GM23338 (cell line): Measurements from ENCODE around the gene WDR38. TPM values are rescaled to one million over a fixed set of nuclear protein-coding genes. Genes with fewer than 3 reads are reported as not detected.

Experiments used
- ATAC-seq: fragments of 200-7000 bp; cut with Tn5 transposase; 3 replicates; pipeline ENCODE4 v1.9.1; 2020
- DNase-seq: peaks from one replicate; pipeline ENCODE4 v3.0.0-alpha.2; 2015; ENCODE audit warnings: low spot score
- H2AFZ ChIP-seq: fragments of 200-600 bp; sonication (generic); 2 replicates; pipeline ENCODE4 v1.8.0; 2016; ENCODE audit warnings: antibody characterized with exemption, mild to moderate bottlenecking, moderate library complexity
- H3F3A ChIP-seq: fragments of 200-600 bp; sonication (generic); replicated peaks from 2 replicates; pipeline ENCODE4 v1.8.0; 2017; ENCODE audit warnings: antibody characterized with exemption, mixed run types, low read depth
- H3K27ac ChIP-seq: fragments of 200-600 bp; sonication (generic); 2 replicates; pipeline ENCODE4 v1.6.1; 2016; ENCODE audit warnings: low read depth
- H3K27me3 ChIP-seq: fragments of 200-600 bp; sonication (generic); 2 replicates; pipeline ENCODE4 v1.8.0; 2016; ENCODE audit warnings: mild to moderate bottlenecking, mixed run types, moderate library complexity; ENCODE audit not compliant: insufficient read depth
- H3K36me3 ChIP-seq: fragments of 200-600 bp; sonication (generic); 2 replicates; pipeline ENCODE4 v1.8.0; 2016; ENCODE audit warnings: mild to moderate bottlenecking; ENCODE audit not compliant: insufficient read depth
- H3K4me1 ChIP-seq: fragments of 200-600 bp; sonication (generic); 2 replicates; pipeline ENCODE4 v1.8.0; 2016; ENCODE audit warnings: mild to moderate bottlenecking, moderate library complexity; ENCODE audit not compliant: insufficient read depth
- H3K4me2 ChIP-seq: fragments of 200-600 bp; sonication (generic); 2 replicates; pipeline ENCODE4 v1.7.1; 2017; ENCODE audit warnings: mixed run types
- H3K4me3 ChIP-seq: fragments of 200-600 bp; sonication (generic); 2 replicates; pipeline ENCODE4 v1.6.1; 2016; ENCODE audit warnings: mixed run types
- H3K79me2 ChIP-seq: fragments of 200-600 bp; sonication (generic); replicated peaks from 2 replicates; pipeline ENCODE4 v1.8.0; 2017; ENCODE audit warnings: mild to moderate bottlenecking; ENCODE audit not compliant: insufficient read depth
- H3K9me2 ChIP-seq: fragments of 200-600 bp; sonication (generic); 2 replicates; pipeline ENCODE4 v1.8.0; 2017; ENCODE audit not compliant: insufficient read depth
- H4K20me1 ChIP-seq: fragments of 200-600 bp; sonication (generic); replicated peaks from 2 replicates; pipeline ENCODE4 v1.8.0; 2017; ENCODE audit warnings: mild to moderate bottlenecking; ENCODE audit not compliant: insufficient read depth
- H3K27ac Mint-ChIP-seq: 2 replicates; pipeline ENCODE4 v1.8.0; 2020; ENCODE audit warnings: inconsistent platforms, mild to moderate bottlenecking, moderate library complexity, mixed read lengths
- H3K27me3 Mint-ChIP-seq: 3 replicates; pipeline ENCODE4 v1.8.0; 2022; ENCODE audit warnings: low read depth, mild to moderate bottlenecking, moderate library complexity, mixed read lengths, inconsistent platforms; ENCODE audit not compliant: insufficient read depth, poor library complexity
- H3K36me3 Mint-ChIP-seq: 3 replicates; pipeline ENCODE4 v1.8.0; 2021; ENCODE audit warnings: low read depth, mild to moderate bottlenecking, inconsistent platforms, moderate library complexity, mixed read lengths
- H3K4me1 Mint-ChIP-seq: 3 replicates; pipeline ENCODE4 v1.8.0; 2020; ENCODE audit warnings: mild to moderate bottlenecking, inconsistent platforms, mixed read lengths
- H3K4me3 Mint-ChIP-seq: 3 replicates; pipeline ENCODE4 v1.8.0; 2021; ENCODE audit warnings: moderate library complexity, mild to moderate bottlenecking, inconsistent platforms, mixed read lengths
- H3K9me3 Mint-ChIP-seq: 3 replicates; pipeline ENCODE4 v1.8.0; 2020; ENCODE audit warnings: moderate library complexity, mild to moderate bottlenecking, inconsistent platforms, mixed read lengths
- ETS1 ChIP-seq: IDR thresholded peaks from 2 replicates; pipeline ENCODE4 v1.6.1; 2016; ENCODE audit warnings: antibody characterized with exemption
- EZH2 ChIP-seq: fragments of 200-600 bp; sonication (generic); IDR thresholded peaks from one replicate; pipeline ENCODE4 v1.8.0; 2017; ENCODE audit warnings: antibody characterized with exemption, mild to moderate bottlenecking, low read depth; ENCODE audit not compliant: unreplicated experiment
- NANOG ChIP-seq: IDR thresholded peaks from 2 replicates; pipeline ENCODE4 v1.6.1; 2016; ENCODE audit warnings: antibody characterized with exemption, borderline replicate concordance
- POLR2AphosphoS5 ChIP-seq: IDR thresholded peaks from 2 replicates; pipeline ENCODE4 v1.6.1; 2016; ENCODE audit warnings: antibody characterized with exemption, low read depth
- STAT1 ChIP-seq: IDR thresholded peaks from one replicate; pipeline ENCODE4 v1.6.1; 2016; ENCODE audit warnings: antibody characterized with exemption; ENCODE audit not compliant: unreplicated experiment
- ZNF462 ChIP-seq: fragments of 250-450 bp; sonication (Bioruptor Pico); IDR thresholded peaks from 2 replicates; pipeline ENCODE4 v1.5.0; 2020; ENCODE audit warnings: mild to moderate bottlenecking, moderate library complexity
- long read RNA-seq: library from polyadenylated mRNA; unstranded; transcript quantifications from one replicate; pipeline ENCODE4 v2.0.0, GENCODE V29; 2020; ENCODE audit not compliant: unreplicated experiment
- polyA plus RNA-seq: library from polyadenylated mRNA; unstranded; fragments of >200 nt; fragmentation: Nextera tagmentation; extraction: Ambion mirVana; gene quantifications from 2 replicates; pipeline ENCODE4 v1.2.1, GENCODE V29; 2016
- total RNA-seq: library from RNA; depleted of rRNA; stranded (reverse); fragments of >200 nt; shearing (Covaris generic); gene quantifications from 2 replicates; pipeline ENCODE4 v1.2.3, GENCODE V29; 2014; rRNA removed
- TF ChIP-seq, protein P1 (sequence below), 2 experiments: fragments of 200-600 bp in 1 of 2; sonication (generic) in 1 of 2; conservative IDR thresholded peaks; 2 replicates each; pipeline versions ENCODE4 v1.5.1 to v1.6.1; 2016 to 2017; ENCODE audit warnings: antibody characterized with exemption in 2 of 2, low read depth in 2 of 2, mild to moderate bottlenecking in 2 of 2, moderate library complexity in 1 of 2

The WDR38 gene, protein sequence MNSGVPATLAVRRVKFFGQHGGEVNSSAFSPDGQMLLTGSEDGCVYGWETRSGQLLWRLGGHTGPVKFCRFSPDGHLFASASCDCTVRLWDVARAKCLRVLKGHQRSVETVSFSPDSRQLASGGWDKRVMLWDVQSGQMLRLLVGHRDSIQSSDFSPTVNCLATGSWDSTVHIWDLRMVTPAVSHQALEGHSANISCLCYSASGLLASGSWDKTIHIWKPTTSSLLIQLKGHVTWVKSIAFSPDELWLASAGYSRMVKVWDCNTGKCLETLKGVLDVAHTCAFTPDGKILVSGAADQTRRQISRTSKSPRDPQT
- total RNA-seq (not detected in 2 replicates), polyA plus RNA-seq (not detected in 2 replicates)
- long read RNA-seq: 0 reads

GRCh38 chr9:124852829-124853531, at the start of gene WDR38:
Gene WDR38 (plus strand): TSS chr9:124853460. CDS start chr9:124853532, 72 bp downstream.
- H3K36me3 Mint-ChIP-seq: peaks cover 14% of the 10 kb centered on the region
- Histone ChIP-seq H3K79me2 (no peaks in the 10 kb centered on the region), H3K4me3 (peak within 1 kb of the TSS; percentile 59), H3K27me3 (no peaks in the 10 kb centered on the region), H3F3A (peaks cover 25% of the 10 kb centered on the region), H3K4me1 (peaks cover 3% of the 10 kb centered on the region; the same call in 1 of the 2 replicates), H3K36me3 (peaks cover 3% of the 10 kb centered on the region; the same call in 1 of the 2 replicates), H4K20me1 (0 out of 2 replicates have a peak, but pooled peaks cover 6% of the 10 kb centered on the region), H3K27ac (no peak within 1 kb of the TSS), H3K9me2 (no peaks in the 10 kb centered on the region), H2AFZ (peak within 1 kb of the TSS; percentile 95), H3K4me2 (peak within 1 kb of the TSS; percentile 76)
- H3K4me1 Mint-ChIP-seq: peaks cover 13% of the 10 kb centered on the region
- peaks cover 17% of the 10 kb centered on the region for H3K27me3 Mint-ChIP-seq
- peaks cover 3% of the 10 kb centered on the region; the same call in 1 of the 3 replicates for H3K9me3 Mint-ChIP-seq
- H3K27ac Mint-ChIP-seq: no peak within 1 kb of the TSS
- ATAC-seq: peak; percentile 71
- TF ChIP-seq POLR2AphosphoS5: no peak
- TF ChIP-seq, protein P1, sequence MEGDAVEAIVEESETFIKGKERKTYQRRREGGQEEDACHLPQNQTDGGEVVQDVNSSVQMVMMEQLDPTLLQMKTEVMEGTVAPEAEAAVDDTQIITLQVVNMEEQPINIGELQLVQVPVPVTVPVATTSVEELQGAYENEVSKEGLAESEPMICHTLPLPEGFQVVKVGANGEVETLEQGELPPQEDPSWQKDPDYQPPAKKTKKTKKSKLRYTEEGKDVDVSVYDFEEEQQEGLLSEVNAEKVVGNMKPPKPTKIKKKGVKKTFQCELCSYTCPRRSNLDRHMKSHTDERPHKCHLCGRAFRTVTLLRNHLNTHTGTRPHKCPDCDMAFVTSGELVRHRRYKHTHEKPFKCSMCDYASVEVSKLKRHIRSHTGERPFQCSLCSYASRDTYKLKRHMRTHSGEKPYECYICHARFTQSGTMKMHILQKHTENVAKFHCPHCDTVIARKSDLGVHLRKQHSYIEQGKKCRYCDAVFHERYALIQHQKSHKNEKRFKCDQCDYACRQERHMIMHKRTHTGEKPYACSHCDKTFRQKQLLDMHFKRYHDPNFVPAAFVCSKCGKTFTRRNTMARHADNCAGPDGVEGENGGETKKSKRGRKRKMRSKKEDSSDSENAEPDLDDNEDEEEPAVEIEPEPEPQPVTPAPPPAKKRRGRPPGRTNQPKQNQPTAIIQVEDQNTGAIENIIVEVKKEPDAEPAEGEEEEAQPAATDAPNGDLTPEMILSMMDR (conservative IDR thresholded peaks at IDR 0.05; ENCODE audit: low read depth in 2 of 2): peak; percentile 92 to 98
- peak within 1 kb of the TSS; percentile 73 for H3K4me3 Mint-ChIP-seq
- DNase-seq: peak; percentile 89

DNA sequence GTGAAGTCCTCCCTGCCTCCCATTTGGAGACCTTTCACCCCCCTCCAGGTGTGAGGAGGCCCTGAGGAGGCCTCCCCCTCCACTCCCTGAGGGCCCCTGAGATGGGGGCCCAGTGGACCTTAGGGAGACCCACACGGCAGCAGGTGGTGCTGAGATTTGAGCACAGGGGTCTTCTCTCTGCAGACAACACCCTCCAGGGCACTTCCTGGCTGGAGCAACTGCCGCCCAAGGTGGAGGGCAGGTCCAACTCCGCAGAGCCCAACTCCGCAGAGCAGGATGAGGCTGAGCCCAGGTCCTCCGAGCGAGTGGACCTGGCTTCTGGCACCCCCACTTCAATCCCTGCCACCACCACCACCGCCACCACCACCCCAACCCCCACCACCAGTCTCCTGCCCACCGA, 49.3 kb upstream of the WDR38 start:
- peaks cover 5% of the 10 kb centered on the region for H3K27me3 Mint-ChIP-seq
- Histone ChIP-seq H3K36me3 (no peaks in the 10 kb centered on the region), H3K4me3 (no peak overlapping the region), H4K20me1 (no peaks in the 10 kb centered on the region), H3K4me2 (no peak overlapping the region), H3K27ac (no peak overlapping the region), H3F3A (0 out of 2 replicates have a peak, but pooled peaks cover 3% of the 10 kb centered on the region), H3K4me1 (no peaks in the 10 kb centered on the region), H3K79me2 (no peaks in the 10 kb centered on the region), H2AFZ (no peak overlapping the region), H3K27me3 (no peaks in the 10 kb centered on the region), H3K9me2 (no peaks in the 10 kb centered on the region)
- H3K9me3 Mint-ChIP-seq: no peaks in the 10 kb centered on the region
- no peak for TF ChIP-seq EZH2
- no peak for TF ChIP-seq ZNF462 (CRISPR knock-in tag)
- no peak for TF ChIP-seq ETS1
- TF ChIP-seq NANOG: no peak
- no peak for TF ChIP-seq STAT1
- H3K4me3 Mint-ChIP-seq: no peak overlapping the region
- H3K27ac Mint-ChIP-seq: no peak overlapping the region
- no peak for ATAC-seq
- H3K4me1 Mint-ChIP-seq: peaks cover 7% of the 10 kb centered on the region; the same call in 2 of the 3 replicates
- no peaks in the 10 kb centered on the region for H3K36me3 Mint-ChIP-seq
- DNase-seq: no peak
